Measurements from ENCODE around the gene SMIM5.

DNA sequence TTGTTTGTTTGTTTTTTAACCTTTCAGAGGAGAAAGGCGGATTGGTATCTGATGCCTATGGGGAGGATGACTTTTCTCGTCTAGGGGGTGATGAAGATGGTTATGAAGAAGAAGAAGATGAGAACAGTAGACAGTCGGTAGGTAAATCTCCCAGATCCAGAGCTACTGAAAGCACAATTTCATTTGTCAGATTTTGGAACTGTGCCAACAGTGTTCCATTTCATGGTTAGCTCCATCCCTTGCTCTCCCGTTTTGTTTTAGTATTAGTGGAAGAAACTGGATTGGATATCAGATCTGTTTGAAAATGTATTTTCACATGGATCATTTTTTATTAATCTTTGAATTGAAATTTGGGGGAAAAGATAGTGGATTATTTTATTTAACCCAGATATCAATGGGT is 35.3 kb downstream of the SMIM5 start:
- TF ChIP-seq, protein P1, sequence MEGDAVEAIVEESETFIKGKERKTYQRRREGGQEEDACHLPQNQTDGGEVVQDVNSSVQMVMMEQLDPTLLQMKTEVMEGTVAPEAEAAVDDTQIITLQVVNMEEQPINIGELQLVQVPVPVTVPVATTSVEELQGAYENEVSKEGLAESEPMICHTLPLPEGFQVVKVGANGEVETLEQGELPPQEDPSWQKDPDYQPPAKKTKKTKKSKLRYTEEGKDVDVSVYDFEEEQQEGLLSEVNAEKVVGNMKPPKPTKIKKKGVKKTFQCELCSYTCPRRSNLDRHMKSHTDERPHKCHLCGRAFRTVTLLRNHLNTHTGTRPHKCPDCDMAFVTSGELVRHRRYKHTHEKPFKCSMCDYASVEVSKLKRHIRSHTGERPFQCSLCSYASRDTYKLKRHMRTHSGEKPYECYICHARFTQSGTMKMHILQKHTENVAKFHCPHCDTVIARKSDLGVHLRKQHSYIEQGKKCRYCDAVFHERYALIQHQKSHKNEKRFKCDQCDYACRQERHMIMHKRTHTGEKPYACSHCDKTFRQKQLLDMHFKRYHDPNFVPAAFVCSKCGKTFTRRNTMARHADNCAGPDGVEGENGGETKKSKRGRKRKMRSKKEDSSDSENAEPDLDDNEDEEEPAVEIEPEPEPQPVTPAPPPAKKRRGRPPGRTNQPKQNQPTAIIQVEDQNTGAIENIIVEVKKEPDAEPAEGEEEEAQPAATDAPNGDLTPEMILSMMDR (IDR thresholded peaks at IDR 0.05) = no peak
- no peak for TF ChIP-seq POLR2A (IDR thresholded peaks at IDR 0.05)
